ENCODE results near the gene EPHB1. TPM values are rescaled to one million over a fixed set of nuclear protein-coding genes. Genes with fewer than 3 reads are reported as not detected.

EPHB1 gene
- total RNA-seq, 1 experiment from 2014 or later: 7.0 TPM

DNA sequence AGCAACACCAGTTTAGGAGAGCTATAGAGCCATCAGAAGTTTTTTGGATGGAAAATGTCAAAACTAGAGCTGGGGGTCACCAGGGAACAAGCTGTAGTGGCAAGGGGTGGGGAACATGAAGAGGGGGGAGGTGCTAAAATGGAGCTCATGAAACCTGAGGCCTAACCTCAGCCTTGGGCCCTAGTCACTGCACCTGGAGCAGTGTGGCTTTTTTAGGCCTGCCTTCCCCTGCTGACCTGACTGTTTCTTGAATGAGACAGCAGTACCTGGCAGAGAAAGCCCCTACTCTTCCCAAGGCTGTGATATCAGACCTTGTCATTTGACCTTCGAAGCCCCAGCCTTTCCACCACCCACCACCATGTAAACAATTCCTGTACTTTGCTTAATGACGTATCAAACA, 383.5 kb downstream of the EPHB1 start (continued):
- TF ChIP-seq ZNF281 (CRISPR knock-in tag; IDR thresholded peaks at IDR 0.05) (no peak), ATF6 (CRISPR knock-in tag; IDR thresholded peaks at IDR 0.05) (no peak)

GRCh38 chr3:135181408-135181807, 386.3 kb downstream of the EPHB1 start:
- Mint-ChIP-seq H3K27ac (no peak overlapping the region), H3K36me3 (peaks cover 10% of the 10 kb centered on the region), H3K4me1 (no peaks in the 10 kb centered on the region), H3K27me3 (ENCODE audit: low read depth) (no peaks in the 10 kb centered on the region; the same call in 1 of the 2 replicates), H3K4me3 (no peak overlapping the region), H3K9me3 (peaks cover 37% of the 10 kb centered on the region)
- no peak for DNase-seq (ENCODE audit: low spot score)
- no peak for ATAC-seq
- ChIA-PET POLR2A (interaction anchor here (0.5 kb wide), 1 partner anchor 285 kb away, joined by 3 read pairs; no protein-coding TSS in a partner anchor), CTCF (no interaction called here)
- no peak for TF ChIP-seq NR3C1 (CRISPR knock-in tag; conservative IDR thresholded peaks at IDR 0.05; ENCODE audit: low read depth)
- no peak for TF ChIP-seq PRRX2 (CRISPR knock-in tag; IDR thresholded peaks at IDR 0.05)
- TF ChIP-seq, protein P1, sequence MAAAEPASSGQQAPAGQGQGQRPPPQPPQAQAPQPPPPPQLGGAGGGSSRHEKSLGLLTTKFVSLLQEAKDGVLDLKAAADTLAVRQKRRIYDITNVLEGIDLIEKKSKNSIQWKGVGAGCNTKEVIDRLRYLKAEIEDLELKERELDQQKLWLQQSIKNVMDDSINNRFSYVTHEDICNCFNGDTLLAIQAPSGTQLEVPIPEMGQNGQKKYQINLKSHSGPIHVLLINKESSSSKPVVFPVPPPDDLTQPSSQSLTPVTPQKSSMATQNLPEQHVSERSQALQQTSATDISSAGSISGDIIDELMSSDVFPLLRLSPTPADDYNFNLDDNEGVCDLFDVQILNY (CRISPR knock-in tag; IDR thresholded peaks at IDR 0.05): no peak
- TF ChIP-seq ZNF423 (CRISPR knock-in tag; IDR thresholded peaks at IDR 0.05): no peak
- TF ChIP-seq GABPB1 (CRISPR knock-in tag; IDR thresholded peaks at IDR 0.05): no peak
- TF ChIP-seq SMAD3 (CRISPR knock-in tag; IDR thresholded peaks at IDR 0.05; ENCODE audit: borderline replicate concordance): no peak
- no peak for TF ChIP-seq ZNF532 (CRISPR knock-in tag; IDR thresholded peaks at IDR 0.05; ENCODE audit: borderline replicate concordance)
- TF ChIP-seq ZNF671 (CRISPR knock-in tag; IDR thresholded peaks at IDR 0.05): no peak
- TF ChIP-seq, protein P2, sequence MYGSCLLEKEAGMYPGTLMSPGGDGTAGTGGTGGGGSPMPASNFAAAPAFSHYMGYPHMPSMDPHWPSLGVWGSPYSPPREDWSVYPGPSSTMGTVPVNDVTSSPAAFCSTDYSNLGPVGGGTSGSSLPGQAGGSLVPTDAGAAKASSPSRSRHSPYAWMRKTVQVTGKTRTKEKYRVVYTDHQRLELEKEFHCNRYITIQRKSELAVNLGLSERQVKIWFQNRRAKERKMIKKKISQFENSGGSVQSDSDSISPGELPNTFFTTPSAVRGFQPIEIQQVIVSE (CRISPR knock-in tag; IDR thresholded peaks at IDR 0.05; ENCODE audit: borderline replicate concordance): no peak
- no peak for TF ChIP-seq TCF7 (CRISPR knock-in tag; IDR thresholded peaks at IDR 0.05; ENCODE audit: low read depth)

DNA sequence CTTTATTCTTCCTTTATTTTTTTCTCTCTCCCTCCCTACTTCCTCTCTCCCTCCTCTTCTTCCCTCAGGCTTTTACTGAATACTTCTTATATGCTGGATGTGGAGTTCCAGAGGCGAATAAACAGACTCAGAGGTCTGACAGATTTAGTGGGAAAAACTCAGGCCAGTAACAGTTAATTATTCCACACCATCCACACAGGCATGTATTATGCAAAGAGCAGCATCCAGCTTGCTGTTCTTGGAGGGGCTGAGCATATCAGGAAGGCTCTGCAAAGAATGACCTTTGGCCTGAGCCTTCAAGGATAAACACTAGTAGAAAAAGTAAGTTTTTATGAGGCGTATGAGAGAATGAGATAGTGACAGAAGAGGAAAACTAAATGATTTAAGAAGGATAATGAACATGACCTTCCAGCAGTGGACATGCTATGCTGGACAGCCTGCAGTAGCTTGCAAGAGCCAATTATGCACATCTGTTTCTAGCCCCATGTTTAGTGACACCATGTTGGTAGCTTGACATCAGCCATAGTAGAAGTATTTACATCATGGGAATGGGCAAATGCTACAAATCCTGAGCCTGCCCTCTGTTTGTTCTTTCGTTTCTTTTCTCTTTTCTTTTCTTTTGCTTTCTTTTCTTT, 387.4 kb downstream of the EPHB1 start:
- Mint-ChIP-seq H3K4me3 (no peak overlapping the region), H3K4me1 (no peaks in the 10 kb centered on the region), H3K27me3 (ENCODE audit: low read depth) (no peaks in the 10 kb centered on the region; the same call in 1 of the 2 replicates), H3K9me3 (peaks cover 37% of the 10 kb centered on the region), H3K36me3 (peaks cover 10% of the 10 kb centered on the region), H3K27ac (no peak overlapping the region)
- ATAC-seq: no peak
- ChIA-PET POLR2A (no interaction called here), CTCF (no interaction called here)
- no peak for DNase-seq (ENCODE audit: low spot score)
- TF ChIP-seq FOXP1 (CRISPR knock-in tag; IDR thresholded peaks at IDR 0.05; ENCODE audit: borderline replicate concordance) (no peak), ESRRA (CRISPR knock-in tag; IDR thresholded peaks at IDR 0.05; ENCODE audit: borderline replicate concordance) (no peak), SMAD4 (CRISPR knock-in tag; IDR thresholded peaks at IDR 0.05) (no peak), TP53 (CRISPR knock-in tag; IDR thresholded peaks at IDR 0.05) (no peak), GRHL2 (CRISPR knock-in tag; IDR thresholded peaks at IDR 0.05; ENCODE audit: insufficient replicate concordance, severe bottlenecking) (no peak), OVOL2 (CRISPR knock-in tag; IDR thresholded peaks at IDR 0.05; ENCODE audit: borderline replicate concordance) (no peak)
- TF ChIP-seq, protein P3, sequence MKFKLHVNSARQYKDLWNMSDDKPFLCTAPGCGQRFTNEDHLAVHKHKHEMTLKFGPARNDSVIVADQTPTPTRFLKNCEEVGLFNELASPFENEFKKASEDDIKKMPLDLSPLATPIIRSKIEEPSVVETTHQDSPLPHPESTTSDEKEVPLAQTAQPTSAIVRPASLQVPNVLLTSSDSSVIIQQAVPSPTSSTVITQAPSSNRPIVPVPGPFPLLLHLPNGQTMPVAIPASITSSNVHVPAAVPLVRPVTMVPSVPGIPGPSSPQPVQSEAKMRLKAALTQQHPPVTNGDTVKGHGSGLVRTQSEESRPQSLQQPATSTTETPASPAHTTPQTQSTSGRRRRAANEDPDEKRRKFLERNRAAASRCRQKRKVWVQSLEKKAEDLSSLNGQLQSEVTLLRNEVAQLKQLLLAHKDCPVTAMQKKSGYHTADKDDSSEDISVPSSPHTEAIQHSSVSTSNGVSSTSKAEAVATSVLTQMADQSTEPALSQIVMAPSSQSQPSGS (CRISPR knock-in tag; IDR thresholded peaks at IDR 0.05; ENCODE audit: borderline replicate concordance, low read depth): no peak
- TF ChIP-seq, protein P4, sequence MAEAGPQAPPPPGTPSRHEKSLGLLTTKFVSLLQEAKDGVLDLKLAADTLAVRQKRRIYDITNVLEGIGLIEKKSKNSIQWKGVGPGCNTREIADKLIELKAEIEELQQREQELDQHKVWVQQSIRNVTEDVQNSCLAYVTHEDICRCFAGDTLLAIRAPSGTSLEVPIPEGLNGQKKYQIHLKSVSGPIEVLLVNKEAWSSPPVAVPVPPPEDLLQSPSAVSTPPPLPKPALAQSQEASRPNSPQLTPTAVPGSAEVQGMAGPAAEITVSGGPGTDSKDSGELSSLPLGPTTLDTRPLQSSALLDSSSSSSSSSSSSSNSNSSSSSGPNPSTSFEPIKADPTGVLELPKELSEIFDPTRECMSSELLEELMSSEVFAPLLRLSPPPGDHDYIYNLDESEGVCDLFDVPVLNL (CRISPR knock-in tag; IDR thresholded peaks at IDR 0.05; ENCODE audit: borderline replicate concordance, low read depth): no peak
